HG03280 (cell line): ENCODE data around the gene TSHZ1.
"Not testable (repeated sequence)": the region's sequence is repeated elsewhere in the genome, so short reads cannot be mapped to it uniquely, and the experiment has no call there.

Experiments
- ATAC-seq: cut with Tn5 transposase; IDR thresholded peaks from one replicate; pipeline ENCODE4 v1.9.1; 2021; ENCODE audit warnings: mild to moderate bottlenecking, moderate library complexity; ENCODE audit not compliant: unreplicated experiment

The TSHZ1 gene

GRCh38 chr18:75291460-75291859 lies 80.9 kb downstream of the TSHZ1 start:
- no peak for ATAC-seq

- no peak for ATAC-seq
These were observed 83.0 kb downstream of the TSHZ1 start for GRCh38 chr18:75293591-75293990.

DNA sequence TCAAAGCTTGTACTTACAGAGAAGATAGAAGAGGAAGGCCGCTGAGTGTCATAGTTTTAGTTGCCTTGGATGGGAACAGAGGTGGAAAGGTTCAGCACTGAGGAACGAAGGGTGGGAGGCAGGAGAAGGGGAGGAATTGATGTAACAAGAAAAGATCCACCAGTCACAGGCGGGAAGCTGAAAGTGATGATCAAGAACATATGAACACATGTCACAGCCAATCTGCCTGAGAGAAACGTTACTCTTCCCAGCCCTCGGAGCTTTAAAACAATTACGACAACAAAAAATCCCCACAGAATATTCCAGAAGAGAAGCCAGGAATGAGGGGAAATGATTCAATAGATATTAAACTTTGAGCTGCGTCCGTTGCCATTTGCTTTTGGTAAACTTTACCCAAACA lies 87.1 kb downstream of the TSHZ1 start:
- no peak for ATAC-seq

- ATAC-seq: no peak
These were observed 94.3 kb downstream of the TSHZ1 start for GRCh38 chr18:75304678-75305557.

DNA sequence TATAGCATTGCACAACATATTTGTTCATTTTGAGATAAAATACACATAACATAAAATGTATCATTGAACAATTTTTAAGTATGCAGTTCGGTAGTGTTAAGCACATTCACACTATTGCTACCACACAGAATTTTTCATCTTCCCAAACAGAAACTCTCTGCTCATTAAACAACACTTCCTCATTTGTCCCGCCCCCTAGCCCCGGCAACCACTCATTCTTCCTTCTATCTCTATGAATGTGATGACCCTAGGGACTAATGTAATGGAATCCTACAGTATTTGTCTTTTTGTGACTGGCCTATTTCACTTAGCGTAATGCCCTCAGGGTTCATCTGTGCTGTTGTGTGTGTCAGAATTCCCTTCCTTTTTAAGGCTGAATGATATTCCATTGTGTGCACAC lies 95.4 kb downstream of the TSHZ1 start:
- no peak for ATAC-seq

- ATAC-seq: no peak
These were observed 96.9 kb downstream of the TSHZ1 start for GRCh38 chr18:75307530-75307929.

DNA sequence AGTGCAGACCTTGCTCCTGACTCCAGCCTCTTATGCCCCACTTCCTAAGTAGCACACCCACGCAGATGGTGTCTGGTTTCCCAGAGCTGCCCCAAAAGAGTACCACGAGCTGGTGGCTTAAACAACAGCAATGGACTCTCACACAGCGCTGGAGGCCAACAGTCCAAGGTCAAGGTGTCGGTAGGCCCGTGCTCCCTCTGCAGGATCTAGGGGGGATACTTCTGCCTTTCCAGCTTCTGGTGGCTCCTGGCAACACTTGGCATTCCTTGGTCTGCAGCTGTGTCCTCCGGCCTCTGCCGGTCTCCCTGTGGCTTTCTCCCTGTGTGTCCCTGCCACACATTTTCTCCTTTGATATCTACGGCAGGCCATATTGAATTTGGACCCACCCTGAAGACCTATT lies 99.0 kb downstream of the TSHZ1 start:
- no peak for ATAC-seq

- no peak for ATAC-seq
These were observed 103.5 kb downstream of the TSHZ1 start for GRCh38 chr18:75314117-75314516.

DNA sequence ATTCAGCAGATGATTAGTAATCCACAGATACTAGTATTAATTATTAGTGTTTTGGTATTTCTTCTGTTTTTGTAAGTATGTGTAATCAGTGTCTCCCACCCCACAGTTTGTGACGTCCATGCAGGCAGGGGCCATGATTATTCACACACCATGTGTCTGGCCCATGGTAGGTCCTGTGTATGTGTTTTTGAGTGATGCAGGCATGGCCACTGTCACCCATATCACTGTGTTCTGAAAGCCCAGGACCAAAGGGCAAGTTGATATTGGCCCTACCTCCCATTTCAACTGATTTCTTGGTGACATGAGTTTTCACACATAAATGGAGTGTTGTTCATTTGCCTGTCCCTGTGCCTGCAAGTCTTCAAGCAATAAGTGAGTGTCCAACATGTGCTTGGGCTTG lies 104.0 kb downstream of the TSHZ1 start:
- ATAC-seq: no peak

GRCh38 chr18:75316223-75316622 lies 105.6 kb downstream of the TSHZ1 start:
- no peak for ATAC-seq

- ATAC-seq: no peak
These were observed 106.2 kb downstream of the TSHZ1 start for GRCh38 chr18:75316826-75317225.

- no peak for ATAC-seq
These were observed 106.7 kb downstream of the TSHZ1 start for GRCh38 chr18:75317300-75317699.

DNA sequence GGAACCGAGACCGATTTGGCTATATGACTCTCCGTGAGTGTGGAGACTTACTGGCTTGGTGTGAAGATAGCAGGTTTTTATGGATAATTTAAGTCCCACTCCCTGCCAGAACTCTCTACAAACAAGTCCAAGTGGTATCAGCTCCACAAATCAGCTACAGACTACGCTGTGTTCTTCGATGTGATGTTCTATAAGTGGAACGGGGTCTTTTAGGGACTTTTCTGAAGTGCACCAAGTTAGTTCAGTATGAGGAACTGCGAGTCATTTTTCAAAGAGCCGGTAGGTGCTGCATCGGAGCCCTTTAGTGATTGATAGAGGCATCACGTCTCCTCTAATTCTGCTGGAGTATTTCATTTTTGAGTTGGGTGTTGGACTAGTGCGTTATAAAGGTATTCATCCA lies 107.1 kb downstream of the TSHZ1 start:
- ATAC-seq: no peak

GRCh38 chr18:75319905-75320304 lies 109.3 kb downstream of the TSHZ1 start:
- ATAC-seq: no peak

GRCh38 chr18:75320506-75320905 lies 109.9 kb downstream of the TSHZ1 start:
- no peak for ATAC-seq

DNA sequence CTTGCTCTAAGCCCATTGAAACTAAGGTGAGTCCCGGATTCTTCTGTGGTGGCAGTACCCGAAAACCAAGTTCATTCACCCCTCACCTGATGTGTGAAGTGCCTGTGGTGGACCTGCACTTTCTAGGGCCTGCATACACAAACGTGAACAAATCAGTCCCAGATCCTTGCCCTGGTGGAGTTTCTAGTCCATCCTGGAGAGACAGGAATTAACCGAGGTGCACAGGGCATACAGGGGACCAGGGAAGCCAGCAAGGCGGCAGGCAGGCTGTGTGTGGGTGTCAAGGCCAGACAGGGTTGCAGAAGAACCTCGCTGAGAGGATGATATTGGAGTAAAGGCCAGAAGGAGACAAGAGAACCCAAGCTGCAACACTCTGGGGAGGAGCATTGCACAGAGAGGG lies 110.8 kb downstream of the TSHZ1 start:
- ATAC-seq: no peak

DNA sequence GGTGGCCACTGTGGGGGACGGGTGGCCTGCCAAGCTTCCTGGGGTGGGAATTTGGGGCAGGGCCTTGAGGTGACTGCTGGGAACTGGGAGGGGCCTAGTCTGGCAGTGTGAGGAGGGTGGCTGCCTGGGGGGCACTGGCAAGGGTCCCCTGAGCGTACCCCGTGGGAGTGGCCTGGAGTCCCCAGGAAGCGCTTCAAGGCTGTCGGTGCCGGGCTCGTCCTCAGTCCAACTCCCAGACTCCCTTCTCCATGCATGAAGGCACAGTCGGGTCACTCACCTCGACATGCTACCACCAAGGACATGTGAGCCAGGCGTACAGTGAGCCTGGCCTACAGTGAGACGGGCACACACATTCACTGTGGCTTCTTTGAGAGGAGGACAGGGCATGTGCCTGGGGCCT lies 111.6 kb downstream of the TSHZ1 start:
- no peak for ATAC-seq

DNA sequence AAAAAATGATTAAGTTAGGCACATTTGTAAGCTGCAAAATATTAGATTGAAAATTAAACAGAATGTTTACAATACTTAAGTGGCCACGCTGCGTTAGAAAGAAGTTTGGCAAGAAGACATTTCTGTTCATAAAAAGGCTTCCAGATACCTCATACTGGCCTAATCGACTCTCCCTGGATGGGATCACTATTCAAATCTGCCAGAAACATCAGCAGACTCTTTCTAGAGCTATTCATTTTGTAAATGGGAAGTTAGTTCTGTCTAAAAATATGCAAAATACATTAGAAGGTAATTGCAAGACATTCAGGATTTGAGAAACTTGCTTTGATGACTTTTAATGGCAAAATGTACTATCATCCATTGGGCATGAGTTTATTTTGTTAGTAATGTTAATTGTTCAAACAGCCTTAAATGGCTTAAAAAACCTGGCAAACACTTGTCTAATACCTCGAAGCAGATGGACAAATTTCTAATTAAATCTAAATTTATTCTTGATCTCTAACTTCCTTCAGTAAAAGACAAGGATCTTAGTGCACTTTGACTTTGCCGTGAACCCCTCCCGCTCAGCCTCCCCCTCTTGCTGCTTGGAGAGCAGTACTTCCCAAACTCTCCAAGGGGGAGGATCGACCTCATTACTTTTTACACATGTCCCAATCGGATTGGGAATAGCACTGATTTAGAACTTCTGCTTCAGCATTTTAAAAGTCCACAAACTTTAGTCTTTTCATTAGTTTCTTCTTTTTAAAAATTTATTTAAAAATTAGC lies 113.4 kb downstream of the TSHZ1 start:
- ATAC-seq: no peak

- no peak for ATAC-seq
These were observed 114.2 kb downstream of the TSHZ1 start for GRCh38 chr18:75324686-75325257.

DNA sequence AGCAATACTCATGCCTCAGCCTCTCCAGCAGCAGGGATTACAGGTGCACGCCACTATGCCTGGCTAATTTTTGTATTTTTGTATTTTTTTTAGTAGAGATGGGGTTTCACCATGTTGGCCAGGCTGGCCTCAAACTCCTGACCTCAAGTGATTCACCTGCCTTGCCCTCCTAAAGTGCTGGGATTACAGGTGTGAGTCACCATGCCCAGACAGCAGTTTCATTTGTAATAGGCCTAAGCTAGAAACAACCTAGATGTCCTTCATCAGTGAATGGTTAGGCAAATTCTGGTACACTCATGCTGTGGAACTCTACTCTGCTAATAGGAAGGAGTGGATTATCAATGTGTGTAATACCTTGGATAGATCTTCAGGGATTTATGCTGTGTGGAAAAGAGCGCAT lies 119.2 kb downstream of the TSHZ1 start:
- not testable (repeated sequence) for ATAC-seq

DNA sequence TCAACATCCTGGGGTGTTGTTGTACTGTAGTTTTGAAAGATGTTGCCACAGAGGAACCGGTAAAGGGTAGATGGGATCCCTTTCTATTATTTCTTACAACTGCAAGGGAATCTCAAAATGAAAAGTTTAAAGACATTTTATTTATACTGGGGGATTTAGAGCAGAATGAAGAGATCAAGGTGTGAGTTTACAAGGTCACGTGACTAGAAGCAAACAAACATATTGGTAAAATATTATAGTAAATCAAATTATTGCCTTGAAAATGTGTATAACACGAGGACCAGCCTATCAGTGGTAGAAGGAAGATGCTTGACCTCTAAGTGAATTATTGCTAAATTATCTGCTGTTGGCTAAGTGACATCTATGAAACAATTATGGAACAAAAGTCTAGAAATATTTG lies 119.7 kb downstream of the TSHZ1 start:
- no peak for ATAC-seq

DNA sequence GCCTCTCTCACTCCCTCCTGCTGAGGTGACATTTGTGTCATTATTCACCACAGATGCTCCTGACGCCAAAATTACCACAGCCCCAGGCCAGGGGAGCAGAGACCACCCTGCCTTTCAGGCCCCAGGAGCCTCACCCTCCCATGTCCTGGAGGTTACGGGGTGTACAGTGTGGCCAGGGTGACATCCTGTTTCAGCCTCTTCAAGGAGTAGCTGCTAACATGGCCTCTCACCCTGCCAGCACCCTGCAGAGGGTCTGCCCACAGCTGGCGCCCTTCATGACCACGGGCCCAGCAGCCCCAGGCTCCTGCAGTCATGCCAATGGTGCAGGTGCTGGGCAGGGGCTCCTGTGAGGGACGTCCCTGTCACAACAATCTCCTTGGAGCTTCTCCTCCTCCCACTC lies 124.3 kb downstream of the TSHZ1 start:
- no peak for ATAC-seq
